ENCODE data around the gene SMG6.

DNA sequence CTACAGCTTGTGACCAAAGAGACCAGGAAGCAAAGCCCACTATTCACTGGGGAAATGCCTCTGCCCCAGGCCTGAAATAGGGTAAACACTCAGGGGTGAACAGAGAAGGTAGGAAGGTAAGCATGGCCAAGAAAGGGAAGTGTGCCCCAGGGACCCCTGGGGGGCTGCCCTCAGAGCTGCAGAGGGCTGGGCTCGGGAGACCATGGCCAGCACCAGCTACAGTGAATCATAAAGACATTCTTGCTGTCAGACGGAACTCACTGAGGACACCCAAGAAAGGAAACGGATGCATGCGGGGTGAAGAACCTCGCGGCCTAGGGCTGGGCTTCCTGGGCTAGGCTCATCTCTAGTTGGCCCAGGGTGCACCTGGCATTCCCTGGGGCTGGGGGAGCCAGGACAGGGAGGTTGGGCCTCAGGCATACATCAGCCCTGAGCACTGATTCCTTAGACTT lies 239.0 kb downstream of the SMG6 start:
- TF ChIP-seq CTCF (tag by site-specific recombination; IDR thresholded peaks at IDR 0.05) = no peak
- TF ChIP-seq, protein P1, sequence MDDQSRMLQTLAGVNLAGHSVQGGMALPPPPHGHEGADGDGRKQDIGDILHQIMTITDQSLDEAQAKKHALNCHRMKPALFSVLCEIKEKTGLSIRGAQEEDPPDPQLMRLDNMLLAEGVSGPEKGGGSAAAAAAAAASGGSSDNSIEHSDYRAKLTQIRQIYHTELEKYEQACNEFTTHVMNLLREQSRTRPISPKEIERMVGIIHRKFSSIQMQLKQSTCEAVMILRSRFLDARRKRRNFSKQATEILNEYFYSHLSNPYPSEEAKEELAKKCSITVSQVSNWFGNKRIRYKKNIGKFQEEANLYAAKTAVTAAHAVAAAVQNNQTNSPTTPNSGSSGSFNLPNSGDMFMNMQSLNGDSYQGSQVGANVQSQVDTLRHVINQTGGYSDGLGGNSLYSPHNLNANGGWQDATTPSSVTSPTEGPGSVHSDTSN (CRISPR knock-in tag; IDR thresholded peaks at IDR 0.05) = no peak
